Measurements from ENCODE around the gene ZNF841.
"Not testable (repeated sequence)": the region's sequence is repeated elsewhere in the genome, so short reads cannot be mapped to it uniquely, and the experiment has no call there.

The ZNF841 gene

GRCh38 chr19:52066258-52066863, 29.2 kb downstream of the ZNF841 start:
- no peak for DNase-seq

GRCh38 chr19:52065399-52065798, 30.2 kb downstream of the ZNF841 start:
- DNase-seq: no peak

GRCh38 chr19:52056480-52056879, 39.1 kb downstream of the ZNF841 start:
- not testable (repeated sequence) for DNase-seq

- DNase-seq: not testable (repeated sequence)
These were observed 43.8 kb downstream of the ZNF841 start for GRCh38 chr19:52051736-52052135.

GRCh38 chr19:52048555-52049501, 46.7 kb downstream of the ZNF841 start, which contains the start of gene ZNF432:
Gene ZNF432, minus strand, starts transcription at chr19:52048838. Its CDS starts 1,970 bp downstream, at chr19:52046868.
- DNase-seq: peak; percentile 97

- DNase-seq: no peak
These were observed 56.4 kb downstream of the ZNF841 start for GRCh38 chr19:52039169-52039568.

GRCh38 chr19:52034051-52034728, 61.4 kb downstream of the ZNF841 start:
- no peak for DNase-seq

GRCh38 chr19:52028780-52029123, 66.8 kb downstream of the ZNF841 start:
- DNase-seq: no peak

- peak; percentile 88 for DNase-seq
These were observed 67.4 kb downstream of the ZNF841 start, which contains the start of gene ZNF614 for GRCh38 chr19:52028027-52028779. Gene ZNF614, minus strand, starts transcription at chr19:52028379. Its CDS starts 2,634 bp downstream, at chr19:52025745.

- DNase-seq: not testable (repeated sequence)
These were observed 69.1 kb downstream of the ZNF841 start for GRCh38 chr19:52026255-52026990.

GRCh38 chr19:52024478-52024877, 71.1 kb downstream of the ZNF841 start:
- DNase-seq: not testable (repeated sequence)

GRCh38 chr19:52022193-52022592, 73.4 kb downstream of the ZNF841 start:
- DNase-seq: no peak

GRCh38 chr19:52020506-52020905, 75.1 kb downstream of the ZNF841 start:
- DNase-seq: no peak

Data from MV-4-11 (cell line).